Mesodermal cell (in vitro differentiated cells): Measurements from ENCODE around the gene RNF26. TPM values are rescaled to one million over a fixed set of nuclear protein-coding genes. Genes with fewer than 3 reads are reported as not detected.
A peak's percentile ranks its signal among the peaks of the same experiment; 100 is the strongest.

Experiments
- H3K27ac ChIP-seq: 2 replicates; pipeline ENCODE4 v1.7.0; 2013; ENCODE audit warnings: mild to moderate bottlenecking, low read depth, low read length, moderate library complexity; ENCODE audit not compliant: severe bottlenecking
- H3K36me3 ChIP-seq: 2 replicates; pipeline ENCODE4 v1.7.1; 2013; ENCODE audit warnings: mild to moderate bottlenecking, low read length, moderate library complexity; ENCODE audit not compliant: control insufficient read depth, insufficient read depth
- H3K4me1 ChIP-seq: one replicate; pipeline ENCODE4 v1.7.1; 2013; ENCODE audit warnings: mild to moderate bottlenecking, low read length; ENCODE audit not compliant: insufficient read depth, control insufficient read depth, poor library complexity, severe bottlenecking
- H3K4me3 ChIP-seq: 2 replicates; pipeline ENCODE4 v1.7.0; 2013; ENCODE audit warnings: low read length, control low read depth, mild to moderate bottlenecking; ENCODE audit not compliant: insufficient read depth, poor library complexity, severe bottlenecking; ENCODE audit errors: extremely low read depth
- H3K9me3 ChIP-seq: 2 replicates; pipeline ENCODE4 v1.7.1; 2013; ENCODE audit warnings: mild to moderate bottlenecking, low read length, moderate library complexity; ENCODE audit not compliant: control insufficient read depth
- WGBS, 2 experiments: methylation state at CpG; one replicate each; pipeline ENCODE4 v1.1.5; 2013; ENCODE audit warnings: missing lambda C conversion rate in 2 of 2; ENCODE audit not compliant: insufficient coverage in 2 of 2; 5-methylcytosine and 5-hydroxymethylcytosine counted together
- polyA plus RNA-seq, 2 experiments: library from polyadenylated mRNA; stranded (reverse); fragments of 50-300 nt; gene quantifications; one replicate each; pipeline ENCODE4 v1.2.3, GENCODE V29; 2013

The RNF26 gene
- 52.6 TPM for polyA plus RNA-seq (2013, experiment 1 of 2)
- 50.2 TPM for polyA plus RNA-seq (2013, experiment 2 of 2)

GRCh38 chr11:119334174-119334930, at the start of gene RNF26:
TSS of gene RNF26 (plus strand) at chr11:119334527. CDS start at chr11:119335123, 596 bp downstream.
- 0 to 1% methylated on average over 43 to 54 of the region's 54 CpGs for WGBS, 2 experiments
- peaks cover 11% of the 10 kb centered on the region for H3K36me3 ChIP-seq
- H3K4me1 ChIP-seq = peaks cover 40% of the 10 kb centered on the region
- no peaks in the 10 kb centered on the region for H3K9me3 ChIP-seq
- peak within 1 kb of the TSS; percentile 81 for H3K27ac ChIP-seq
- peak within 1 kb of the TSS; percentile 90 for H3K4me3 ChIP-seq

- peaks cover 64% of the 10 kb centered on the region for H3K36me3 ChIP-seq
- 94 to 100% methylated on average over 6 to 9 of the region's 9 CpGs for WGBS, 2 experiments
- H3K4me3 ChIP-seq = no peak overlapping the region
These were observed 48.9 kb upstream of the RNF26 start for GRCh38 chr11:119285431-119285830.

GRCh38 chr11:119288219-119288618, 46.1 kb upstream of the RNF26 start:
- H3K27ac ChIP-seq = no peak overlapping the region
- peaks cover 80% of the 10 kb centered on the region for H3K36me3 ChIP-seq
- H3K9me3 ChIP-seq = no peaks in the 10 kb centered on the region
- 83 to 100% methylated on average over 1 of the region's 3 CpGs for WGBS, 2 experiments
- H3K4me3 ChIP-seq = no peak overlapping the region
- H3K4me1 ChIP-seq = no peaks in the 10 kb centered on the region

More at GRCh38 chr11:119285431-119285830, 48.9 kb upstream of the RNF26 start:
- no peaks in the 10 kb centered on the region for H3K9me3 ChIP-seq
- H3K4me1 ChIP-seq = no peaks in the 10 kb centered on the region
- no peak overlapping the region for H3K27ac ChIP-seq

- Histone ChIP-seq H3K27ac (no peak overlapping the region), H3K4me1 (no peaks in the 10 kb centered on the region), H3K36me3 (peaks cover 87% of the 10 kb centered on the region), H3K9me3 (no peaks in the 10 kb centered on the region), H3K4me3 (no peak overlapping the region)
- 93 to 95% methylated on average over 6 to 9 of the region's 10 CpGs for WGBS, 2 experiments
These were observed 43.3 kb upstream of the RNF26 start for GRCh38 chr11:119290894-119291497.

GRCh38 chr11:119293461-119293860, 40.9 kb upstream of the RNF26 start:
- no peaks in the 10 kb centered on the region for H3K4me1 ChIP-seq
- no peak overlapping the region for H3K27ac ChIP-seq
- WGBS, 2 experiments = 86 to 100% methylated on average over 2 to 3 of the region's 3 CpGs
- H3K4me3 ChIP-seq = no peak overlapping the region
- no peaks in the 10 kb centered on the region for H3K9me3 ChIP-seq
- peaks cover 88% of the 10 kb centered on the region for H3K36me3 ChIP-seq

GRCh38 chr11:119295178-119295577, 39.1 kb upstream of the RNF26 start:
- H3K4me1 ChIP-seq = no peaks in the 10 kb centered on the region
- WGBS, 2 experiments = no CpG with 5 or more reads among the region's 3 CpGs
- H3K4me3 ChIP-seq = no peak overlapping the region
- peaks cover 92% of the 10 kb centered on the region for H3K36me3 ChIP-seq
- H3K27ac ChIP-seq = no peak overlapping the region
- H3K9me3 ChIP-seq = no peaks in the 10 kb centered on the region

GRCh38 chr11:119297938-119298337, 36.4 kb upstream of the RNF26 start:
- H3K9me3 ChIP-seq = no peaks in the 10 kb centered on the region
- H3K4me1 ChIP-seq = no peaks in the 10 kb centered on the region
- 93 to 100% methylated on average over 1 to 3 of the region's 3 CpGs for WGBS, 2 experiments
- H3K27ac ChIP-seq = no peak overlapping the region
- H3K36me3 ChIP-seq = peaks cover 95% of the 10 kb centered on the region
- H3K4me3 ChIP-seq = no peak overlapping the region

- Histone ChIP-seq H3K9me3 (no peaks in the 10 kb centered on the region), H3K27ac (no peak overlapping the region), H3K4me1 (no peaks in the 10 kb centered on the region), H3K36me3 (peaks cover 97% of the 10 kb centered on the region), H3K4me3 (no peak overlapping the region)
- WGBS, 2 experiments = 100% methylated on average over 1 of the region's 2 CpGs; no CpG with 5 or more reads in 1 of the 2 experiments
These were observed 35.6 kb upstream of the RNF26 start for GRCh38 chr11:119298726-119299125.

GRCh38 chr11:119299416-119299815, 34.9 kb upstream of the RNF26 start:
- WGBS, 2 experiments = 95 to 97% methylated on average over 9 of the region's 9 CpGs
- Histone ChIP-seq H3K36me3 (peaks cover 99% of the 10 kb centered on the region), H3K27ac (no peak overlapping the region), H3K4me3 (no peak overlapping the region), H3K9me3 (no peaks in the 10 kb centered on the region), H3K4me1 (no peaks in the 10 kb centered on the region)

- Histone ChIP-seq H3K4me1 (peaks cover 6% of the 10 kb centered on the region), H3K4me3 (no peak overlapping the region), H3K9me3 (no peaks in the 10 kb centered on the region), H3K36me3 (peaks cover 100% of the 10 kb centered on the region), H3K27ac (no peak overlapping the region)
- WGBS, 2 experiments = 60% methylated on average over 1 of the region's 3 CpGs; no CpG with 5 or more reads in 1 of the 2 experiments
These were observed 33.9 kb upstream of the RNF26 start for GRCh38 chr11:119300198-119300964.
